ENCODE data around the gene FEM1A. TPM values are rescaled to one million over a fixed set of nuclear protein-coding genes. Genes with fewer than 3 reads are reported as not detected.

The FEM1A gene
- total RNA-seq, 1 experiment from 2014 or later = 20.0 TPM

DNA sequence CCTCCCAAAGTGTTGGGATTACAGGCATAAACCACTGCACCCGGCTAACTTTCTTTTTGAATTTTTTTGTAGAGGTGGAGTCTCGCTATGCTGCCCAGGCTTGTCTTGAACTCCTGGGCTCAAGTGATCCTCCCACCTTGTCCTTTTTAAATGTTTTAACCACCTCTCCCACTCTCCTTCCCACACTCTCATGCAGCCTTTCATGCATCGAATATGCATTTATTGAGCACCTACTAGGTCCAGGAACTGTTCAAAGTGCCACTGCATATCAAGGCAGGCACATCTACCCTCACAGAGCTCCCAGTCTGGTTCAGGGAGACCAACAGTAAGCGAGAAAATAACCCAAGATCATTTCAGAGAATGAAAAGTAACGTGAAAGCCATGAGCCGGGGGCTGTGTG, 38.8 kb downstream of the FEM1A start:
- Histone ChIP-seq H3K27me3 (ENCODE audit: insufficient read depth, low read length) (peaks cover 5% of the 10 kb centered on the region; the same call in 1 of the 2 replicates), H3K9me3 (ENCODE audit: control insufficient read depth, low read depth, low read length) (no peaks in the 10 kb centered on the region), H3K79me1 (ENCODE audit: insufficient read depth, low read depth, low read length, poor library complexity, severe bottlenecking) (no peaks in the 10 kb centered on the region), H2AK5ac (ENCODE audit: insufficient read length, low read length) (no peak overlapping the region), H3K23ac (ENCODE audit: insufficient read length, low read depth, low read length) (no peak overlapping the region), H3K18ac (ENCODE audit: insufficient read length, low read depth, low read length) (no peak overlapping the region), H2BK120ac (ENCODE audit: low read depth, low read length, poor library complexity, severe bottlenecking) (no peak overlapping the region), H4K5ac (ENCODE audit: insufficient read length, low read depth, low read length) (no peak overlapping the region), H2BK15ac (ENCODE audit: low read depth, low read length) (no peak overlapping the region), H3T11ph (ENCODE audit: low read length) (no peak overlapping the region), H3K27ac (ENCODE audit: insufficient read length, low read depth, low read length) (no peak overlapping the region), H3K79me2 (ENCODE audit: insufficient read depth, low read length) (no peaks in the 10 kb centered on the region), H2BK12ac (ENCODE audit: insufficient read length, low read depth, low read length) (no peak overlapping the region), H3K14ac (ENCODE audit: insufficient read depth, low read length) (no peak overlapping the region), H3K4ac (ENCODE audit: low read depth, low read length) (no peak overlapping the region), H3K56ac (ENCODE audit: insufficient read length, low read depth, low read length) (no peak overlapping the region), H2AFZ (ENCODE audit: low read length) (no peak overlapping the region), H3K4me1 (ENCODE audit: insufficient read depth, low read length) (no peaks in the 10 kb centered on the region), H4K20me1 (ENCODE audit: control insufficient read depth, insufficient read depth, insufficient read length) (no peaks in the 10 kb centered on the region), H2BK5ac (ENCODE audit: insufficient read length, low read length) (no peak overlapping the region), H4K91ac (ENCODE audit: insufficient read length, low read depth, low read length) (no peak overlapping the region), H2BK20ac (ENCODE audit: low read depth, low read length, poor library complexity, severe bottlenecking) (no peak overlapping the region), H3K4me2 (ENCODE audit: insufficient read depth, insufficient read length, low read length) (no peak overlapping the region), H3K23me2 (ENCODE audit: insufficient read length, low read depth, low read length, poor library complexity, severe bottlenecking) (peaks cover 8% of the 10 kb centered on the region), H3K9ac (ENCODE audit: extremely low read depth, insufficient read length, low read length) (no peak overlapping the region), H4K8ac (replicated peaks; ENCODE audit: insufficient read length, low read depth, low read length) (no peak overlapping the region)
- WGBS (ENCODE audit: extremely low coverage, insufficient read length, low lambda C conversion rate) = no CpG with 5 or more reads among the region's 6 CpGs
- H3K27me3 Mint-ChIP-seq (ENCODE audit: low read depth) = peaks cover 30% of the 10 kb centered on the region
- DNase-seq = no peak
- H3K36me3 Mint-ChIP-seq (ENCODE audit: insufficient read depth in 1 of 3, low read depth in 3 of 3) = no peaks in the 10 kb centered on the region
- TF ChIP-seq, protein P1, sequence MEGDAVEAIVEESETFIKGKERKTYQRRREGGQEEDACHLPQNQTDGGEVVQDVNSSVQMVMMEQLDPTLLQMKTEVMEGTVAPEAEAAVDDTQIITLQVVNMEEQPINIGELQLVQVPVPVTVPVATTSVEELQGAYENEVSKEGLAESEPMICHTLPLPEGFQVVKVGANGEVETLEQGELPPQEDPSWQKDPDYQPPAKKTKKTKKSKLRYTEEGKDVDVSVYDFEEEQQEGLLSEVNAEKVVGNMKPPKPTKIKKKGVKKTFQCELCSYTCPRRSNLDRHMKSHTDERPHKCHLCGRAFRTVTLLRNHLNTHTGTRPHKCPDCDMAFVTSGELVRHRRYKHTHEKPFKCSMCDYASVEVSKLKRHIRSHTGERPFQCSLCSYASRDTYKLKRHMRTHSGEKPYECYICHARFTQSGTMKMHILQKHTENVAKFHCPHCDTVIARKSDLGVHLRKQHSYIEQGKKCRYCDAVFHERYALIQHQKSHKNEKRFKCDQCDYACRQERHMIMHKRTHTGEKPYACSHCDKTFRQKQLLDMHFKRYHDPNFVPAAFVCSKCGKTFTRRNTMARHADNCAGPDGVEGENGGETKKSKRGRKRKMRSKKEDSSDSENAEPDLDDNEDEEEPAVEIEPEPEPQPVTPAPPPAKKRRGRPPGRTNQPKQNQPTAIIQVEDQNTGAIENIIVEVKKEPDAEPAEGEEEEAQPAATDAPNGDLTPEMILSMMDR (conservative IDR thresholded peaks at IDR 0.05) = no peak
- H3K27ac Mint-ChIP-seq = no peak overlapping the region; a peak in 1 of 7 replicates
- peaks cover 0 to 6% of the 10 kb centered on the region in 2 experiments; a peak in 2 of 5 replicates for H3K9me3 Mint-ChIP-seq
- peak overlapping the region; percentile 49 to 60; a peak in 3 of 5 replicates for H3K4me3 Mint-ChIP-seq
- peaks cover 0 to 6% of the 10 kb centered on the region in 2 experiments; a peak in 1 of 4 replicates for H3K4me1 Mint-ChIP-seq
